ENCODE results near the gene ESYT1. TPM values are rescaled to one million over a fixed set of nuclear protein-coding genes. Genes with fewer than 3 reads are reported as not detected.

Gene ESYT1
- total and polyA plus RNA-seq, 10 of the 15 experiments (the other 5 are each of a cell fraction or from before 2014, with no cell fraction given), result 47.5 to 120 (median 87.1) TPM

DNA sequence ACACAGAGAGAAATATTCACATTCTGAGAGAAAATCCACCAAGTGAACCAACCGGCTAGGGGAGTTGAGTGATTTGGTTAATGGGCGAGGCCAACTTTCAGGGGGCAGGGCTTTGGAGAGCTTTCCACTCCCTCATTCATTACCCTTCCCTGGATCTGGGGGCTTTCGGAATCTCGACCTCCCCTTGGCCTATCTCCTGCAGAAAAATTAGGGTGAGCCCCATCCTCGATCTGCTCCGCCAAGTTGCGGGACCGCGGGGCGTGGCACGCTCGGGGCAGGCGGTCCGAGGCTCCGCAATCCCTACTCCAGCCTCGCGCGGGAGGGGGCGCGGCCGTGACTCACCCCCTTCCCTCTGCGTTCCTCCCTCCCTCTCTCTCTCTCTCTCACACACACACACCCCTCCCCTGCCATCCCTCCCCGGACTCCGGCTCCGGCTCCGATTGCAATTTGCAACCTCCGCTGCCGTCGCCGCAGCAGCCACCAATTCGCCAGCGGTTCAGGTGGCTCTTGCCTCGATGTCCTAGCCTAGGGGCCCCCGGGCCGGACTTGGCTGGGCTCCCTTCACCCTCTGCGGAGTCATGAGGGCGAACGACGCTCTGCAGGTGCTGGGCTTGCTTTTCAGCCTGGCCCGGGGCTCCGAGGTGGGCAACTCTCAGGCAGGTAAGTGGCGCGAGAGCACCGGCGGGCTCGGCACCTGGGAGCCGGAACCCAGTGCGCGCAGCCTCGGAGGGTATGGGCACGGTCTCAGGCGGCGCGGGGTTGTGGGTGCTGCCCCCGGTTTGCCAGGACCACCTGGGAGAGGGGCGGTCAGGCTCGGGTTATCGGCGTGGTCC is 48.1 kb upstream of the ESYT1 start, which contains the start of gene ERBB3:
TSS of gene ERBB3 (plus strand) at position 443 of the 833 bp plus-strand sequence. CDS start at position 579, 136 bp downstream.
- Histone ChIP-seq H3K9me3 (replicated peaks; ENCODE audit: control insufficient read depth, insufficient read depth, low read length) (no peaks in the 10 kb centered on the region), H3K27ac (ENCODE audit: control insufficient read depth, insufficient read depth) (no peak within 1 kb of the TSS), H3K9ac (ENCODE audit: control insufficient read depth, insufficient read depth, low read length) (no peak within 1 kb of the TSS), H2AFZ (ENCODE audit: control insufficient read depth, low read depth, low read length) (peak within 1 kb of the TSS; percentile 55), H4K20me1 (ENCODE audit: control insufficient read depth, insufficient read depth) (no peaks in the 10 kb centered on the region), H3K4me1 (ENCODE audit: control insufficient read depth, insufficient read depth, low read length) (no peaks in the 10 kb centered on the region), H3K36me3 (ENCODE audit: control insufficient read depth in 2 of 2, insufficient read depth in 2 of 2, low read length in 1 of 2) (no peaks in the 10 kb centered on the region), H3K4me3 (peak within 1 kb of the TSS; percentile 65), H3K27me3 (replicated peaks in 1 of 2; ENCODE audit: control insufficient read depth in 2 of 2, insufficient read depth in 2 of 2, low read length in 1 of 2) (peaks cover 9 to 15% of the 10 kb centered on the region in 2 experiments; a peak in 3 of 4 replicates), H3K79me2 (ENCODE audit: control insufficient read depth, insufficient read depth, low read length) (no peaks in the 10 kb centered on the region), H3K4me2 (ENCODE audit: control insufficient read depth, insufficient read depth) (peak within 1 kb of the TSS; percentile 95)
- in situ Hi-C loops (cut with MboI), result no loop called here
- no TSS peak for BruUV-seq (replicated peaks)
- ATAC-seq (peak; percentile 66), DNase-seq (ENCODE audit: low read depth, low spot score) (no peak), FAIRE-seq (no peak)
- ChIA-PET CTCF (interaction anchor here (0.6 kb wide), 1 partner anchor 361 kb away, joined by 3 read pairs; no protein-coding TSS in a partner anchor), SMC1A (ENCODE audit: uncharacterized antibody, unreplicated experiment) (no interaction called here), RAD21 (ENCODE audit: unreplicated experiment) (no interaction called here), POLR2A (no interaction called here)
- WGBS (ENCODE audit: insufficient coverage, insufficient replicate concordance, low lambda C conversion rate, missing lambda C conversion rate), result 5% methylated on average over 55 of the region's 59 CpGs
- intact Hi-C loops (cut with micrococcal nuclease; ENCODE audit: unreplicated experiment), result loop anchor here (5.0 kb wide), 1 partner anchor 33 kb away; no protein-coding TSS in a partner anchor
- no peak for TF ChIP-seq DPF2 (IDR thresholded peaks at IDR 0.05)
- TF ChIP-seq SP1 (IDR thresholded peaks at IDR 0.05; ENCODE audit: low read depth, low read length), result no peak
- no peak for TF ChIP-seq ASH2L (IDR thresholded peaks at IDR 0.05; ENCODE audit: borderline replicate concordance, low read depth)
- no peak for TF ChIP-seq POLR2A (IDR thresholded peaks at IDR 0.05; ENCODE audit: low read depth, low read length)
- TF ChIP-seq HDAC6 (IDR thresholded peaks at IDR 0.05; ENCODE audit: unreplicated experiment), result no peak
- TF ChIP-seq STAT3 (IDR thresholded peaks at IDR 0.05; ENCODE audit: low read depth, low read length), result no peak
- TF ChIP-seq SMAD5 (IDR thresholded peaks at IDR 0.05; ENCODE audit: low read depth), result no peak
- TF ChIP-seq KAT2A (conservative IDR thresholded peaks at IDR 0.05; ENCODE audit: control insufficient read depth, low read depth, low read length), result no peak
- TF ChIP-seq MEF2B (IDR thresholded peaks at IDR 0.05; ENCODE audit: partially characterized antibody, poor library complexity, severe bottlenecking), result no peak
- no peak for TF ChIP-seq ESRRA (IDR thresholded peaks at IDR 0.05; ENCODE audit: low read length)
- no peak for TF ChIP-seq POU2F2 (IDR thresholded peaks at IDR 0.05; ENCODE audit: borderline replicate concordance, low read depth, low read length)
- TF ChIP-seq, protein P1, sequence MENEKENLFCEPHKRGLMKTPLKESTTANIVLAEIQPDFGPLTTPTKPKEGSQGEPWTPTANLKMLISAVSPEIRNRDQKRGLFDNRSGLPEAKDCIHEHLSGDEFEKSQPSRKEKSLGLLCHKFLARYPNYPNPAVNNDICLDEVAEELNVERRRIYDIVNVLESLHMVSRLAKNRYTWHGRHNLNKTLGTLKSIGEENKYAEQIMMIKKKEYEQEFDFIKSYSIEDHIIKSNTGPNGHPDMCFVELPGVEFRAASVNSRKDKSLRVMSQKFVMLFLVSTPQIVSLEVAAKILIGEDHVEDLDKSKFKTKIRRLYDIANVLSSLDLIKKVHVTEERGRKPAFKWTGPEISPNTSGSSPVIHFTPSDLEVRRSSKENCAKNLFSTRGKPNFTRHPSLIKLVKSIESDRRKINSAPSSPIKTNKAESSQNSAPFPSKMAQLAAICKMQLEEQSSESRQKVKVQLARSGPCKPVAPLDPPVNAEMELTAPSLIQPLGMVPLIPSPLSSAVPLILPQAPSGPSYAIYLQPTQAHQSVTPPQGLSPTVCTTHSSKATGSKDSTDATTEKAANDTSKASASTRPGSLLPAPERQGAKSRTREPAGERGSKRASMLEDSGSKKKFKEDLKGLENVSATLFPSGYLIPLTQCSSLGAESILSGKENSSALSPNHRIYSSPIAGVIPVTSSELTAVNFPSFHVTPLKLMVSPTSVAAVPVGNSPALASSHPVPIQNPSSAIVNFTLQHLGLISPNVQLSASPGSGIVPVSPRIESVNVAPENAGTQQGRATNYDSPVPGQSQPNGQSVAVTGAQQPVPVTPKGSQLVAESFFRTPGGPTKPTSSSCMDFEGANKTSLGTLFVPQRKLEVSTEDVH (IDR thresholded peaks at IDR 0.05; ENCODE audit: low read depth, partially characterized antibody), result no peak
- TF ChIP-seq, protein P2, sequence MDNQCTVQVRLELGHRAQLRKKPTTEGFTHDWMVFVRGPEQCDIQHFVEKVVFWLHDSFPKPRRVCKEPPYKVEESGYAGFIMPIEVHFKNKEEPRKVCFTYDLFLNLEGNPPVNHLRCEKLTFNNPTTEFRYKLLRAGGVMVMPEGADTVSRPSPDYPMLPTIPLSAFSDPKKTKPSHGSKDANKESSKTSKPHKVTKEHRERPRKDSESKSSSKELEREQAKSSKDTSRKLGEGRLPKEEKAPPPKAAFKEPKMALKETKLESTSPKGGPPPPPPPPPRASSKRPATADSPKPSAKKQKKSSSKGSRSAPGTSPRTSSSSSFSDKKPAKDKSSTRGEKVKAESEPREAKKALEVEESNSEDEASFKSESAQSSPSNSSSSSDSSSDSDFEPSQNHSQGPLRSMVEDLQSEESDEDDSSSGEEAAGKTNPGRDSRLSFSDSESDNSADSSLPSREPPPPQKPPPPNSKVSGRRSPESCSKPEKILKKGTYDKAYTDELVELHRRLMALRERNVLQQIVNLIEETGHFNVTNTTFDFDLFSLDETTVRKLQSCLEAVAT (IDR thresholded peaks at IDR 0.05), result no peak
- TF ChIP-seq SREBF1 (IDR thresholded peaks at IDR 0.05; ENCODE audit: low read length), result no peak
- TF ChIP-seq, protein P3, sequence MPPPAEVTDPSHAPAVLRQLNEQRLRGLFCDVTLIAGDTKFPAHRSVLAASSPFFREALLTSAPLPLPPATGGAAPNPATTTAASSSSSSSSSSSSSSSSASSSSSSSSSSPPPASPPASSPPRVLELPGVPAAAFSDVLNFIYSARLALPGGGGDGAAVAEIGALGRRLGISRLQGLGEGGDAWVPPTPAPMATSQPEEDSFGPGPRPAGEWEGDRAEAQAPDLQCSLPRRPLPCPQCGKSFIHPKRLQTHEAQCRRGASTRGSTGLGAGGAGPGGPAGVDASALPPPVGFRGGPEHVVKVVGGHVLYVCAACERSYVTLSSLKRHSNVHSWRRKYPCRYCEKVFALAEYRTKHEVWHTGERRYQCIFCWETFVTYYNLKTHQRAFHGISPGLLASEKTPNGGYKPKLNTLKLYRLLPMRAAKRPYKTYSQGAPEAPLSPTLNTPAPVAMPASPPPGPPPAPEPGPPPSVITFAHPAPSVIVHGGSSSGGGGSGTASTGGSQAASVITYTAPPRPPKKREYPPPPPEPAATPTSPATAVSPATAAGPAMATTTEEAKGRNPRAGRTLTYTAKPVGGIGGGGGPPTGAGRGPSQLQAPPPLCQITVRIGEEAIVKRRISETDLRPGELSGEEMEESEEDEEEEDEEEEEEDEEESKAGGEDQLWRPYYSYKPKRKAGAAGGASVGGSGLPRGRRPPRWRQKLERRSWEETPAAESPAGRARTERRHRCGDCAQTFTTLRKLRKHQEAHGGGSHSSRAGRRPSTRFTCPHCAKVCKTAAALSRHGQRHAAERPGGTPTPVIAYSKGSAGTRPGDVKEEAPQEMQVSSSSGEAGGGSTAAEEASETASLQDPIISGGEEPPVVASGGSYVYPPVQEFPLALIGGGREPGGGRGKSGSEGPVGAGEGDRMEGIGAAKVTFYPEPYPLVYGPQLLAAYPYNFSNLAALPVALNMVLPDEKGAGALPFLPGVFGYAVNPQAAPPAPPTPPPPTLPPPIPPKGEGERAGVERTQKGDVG (CRISPR knock-in tag; IDR thresholded peaks at IDR 0.05), result no peak
- TF ChIP-seq, protein P4, sequence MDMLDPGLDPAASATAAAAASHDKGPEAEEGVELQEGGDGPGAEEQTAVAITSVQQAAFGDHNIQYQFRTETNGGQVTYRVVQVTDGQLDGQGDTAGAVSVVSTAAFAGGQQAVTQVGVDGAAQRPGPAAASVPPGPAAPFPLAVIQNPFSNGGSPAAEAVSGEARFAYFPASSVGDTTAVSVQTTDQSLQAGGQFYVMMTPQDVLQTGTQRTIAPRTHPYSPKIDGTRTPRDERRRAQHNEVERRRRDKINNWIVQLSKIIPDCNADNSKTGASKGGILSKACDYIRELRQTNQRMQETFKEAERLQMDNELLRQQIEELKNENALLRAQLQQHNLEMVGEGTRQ (IDR thresholded peaks at IDR 0.05; ENCODE audit: borderline replicate concordance, low read depth, low read length), result no peak
